Panc1 (cell line): ENCODE results near the gene IFT172. TPM values are rescaled to one million over a fixed set of nuclear protein-coding genes. Genes with fewer than 3 reads are reported as not detected.

Source experiments
- ATAC-seq: fragments of 200-7000 bp; cut with Tn5 transposase; 2 replicates; pipeline ENCODE4 v1.9.1; 2020; ENCODE audit warnings: mild to moderate bottlenecking, moderate library complexity
- BruUV-seq: library from RNA; stranded (reverse); fragments of 400-500 nt; replicated peaks from 2 replicates; lab custom pipeline; 2021; lab: Mats Ljungman, UMichigan
- CTCF ChIA-PET: fragments of 300-600 bp; sonication (Branson Sonifier 250); formaldehyde crosslinking; loops from one replicate; lab custom pipeline; 2022; ENCODE audit warnings: antibody characterized with exemption; lab: Charles Lee
- POLR2A ChIA-PET: fragments of 300-600 bp; sonication (Branson Sonifier 250); formaldehyde crosslinking; loops from one replicate; lab custom pipeline; 2022; ENCODE audit warnings: antibody characterized with exemption; lab: Charles Lee
- DNase-seq: peaks from one replicate; pipeline ENCODE4 v3.0.0-alpha.2; 2010; ENCODE audit warnings: low read depth, low spot score
- H3K27ac ChIP-seq: 2 replicates; pipeline ENCODE4 v1.5.1; 2011; ENCODE audit warnings: mild to moderate bottlenecking, low read length, inconsistent platforms
- H3K27me3 ChIP-seq: fragments of 200-500 bp; sonication (Bioruptor generic); 2 replicates; pipeline ENCODE4 v1.6.0; 2014; ENCODE audit warnings: low read length, inconsistent platforms; ENCODE audit not compliant: control insufficient read depth, insufficient read depth
- H3K36me3 ChIP-seq: fragments of 200-500 bp; sonication (Bioruptor generic); 2 replicates; pipeline ENCODE4 v1.5.1; 2014; ENCODE audit warnings: inconsistent platforms, mild to moderate bottlenecking, low read length, moderate library complexity; ENCODE audit not compliant: control insufficient read depth, insufficient read depth
- H3K4me1 ChIP-seq: 2 replicates; pipeline ENCODE4 v1.5.1; 2011; ENCODE audit warnings: inconsistent platforms, mild to moderate bottlenecking, low read length, moderate library complexity; ENCODE audit not compliant: control insufficient read depth, insufficient read depth
- H3K4me3 ChIP-seq, 2 experiments: 2 replicates each; pipeline ENCODE4 v1.5.1; 2011 to 2012; ENCODE audit warnings: low read depth in 2 of 2, low read length in 2 of 2, mild to moderate bottlenecking in 2 of 2, inconsistent platforms in 1 of 2, moderate library complexity in 1 of 2
- H3K9me3 ChIP-seq: fragments of 200-500 bp; sonication (Bioruptor generic); 2 replicates; pipeline ENCODE4 v1.5.1; 2014; ENCODE audit warnings: low read depth, mild to moderate bottlenecking, inconsistent platforms, low read length, moderate library complexity; ENCODE audit not compliant: control insufficient read depth, insufficient read depth
- POLR2AphosphoS5 ChIP-seq: IDR thresholded peaks from 2 replicates; pipeline ENCODE4 v1.6.1; 2012; ENCODE audit warnings: mild to moderate bottlenecking, low read depth, low read length, moderate library complexity
- SIN3A ChIP-seq: IDR thresholded peaks from 2 replicates; pipeline ENCODE4 v1.6.1; 2012; ENCODE audit warnings: low read depth, mild to moderate bottlenecking, low read length, moderate library complexity, borderline replicate concordance; ENCODE audit not compliant: insufficient read depth
- TCF7L2 ChIP-seq: IDR thresholded peaks from 2 replicates; pipeline ENCODE4 v1.6.1; 2011; ENCODE audit warnings: mild to moderate bottlenecking, low read depth, low read length, inconsistent platforms
- in situ Hi-C: cut with HindIII; loops from 2 replicates; pipeline ENCODE4 v1.10.0; 2016; ENCODE audit warnings: low sequenced_read_pairs, low pct_unique_long_range_greater_than_20kb
- intact Hi-C: fragments of 100-400 bp; cut with micrococcal nuclease; formaldehyde crosslinking; loops from one replicate; pipeline ENCODE4 v1.10.0; 2022; ENCODE audit not compliant: unreplicated experiment
- total RNA-seq: library from RNA; stranded (reverse); gene quantifications from one replicate; pipeline ENCODE4 v1.2.1, GENCODE V29; 2021; ENCODE audit not compliant: unreplicated experiment
- TF ChIP-seq, protein P1 (sequence below), 2 experiments: IDR thresholded peaks; 2 replicates each; pipeline ENCODE4 v1.6.1; 2011 to 2012; ENCODE audit warnings: low read depth in 2 of 2, control low read depth in 1 of 2, low read length in 1 of 2, mild to moderate bottlenecking in 1 of 2, moderate library complexity in 1 of 2; ENCODE audit not compliant: insufficient read depth in 1 of 2
- TF ChIP-seq, protein P2 (sequence below): fragments of 450-650 bp; IDR thresholded peaks from 2 replicates; pipeline ENCODE4 v1.5.1; 2017; ENCODE audit warnings: mild to moderate bottlenecking

Gene IFT172
- total RNA-seq, 1 experiment from 2014 or later, result 16.7 TPM

GRCh38 chr2:27464443-27464842, 25.1 kb downstream of the IFT172 start:
- no TSS peak for BruUV-seq
- Histone ChIP-seq H3K4me3 (no peak overlapping the region), H3K27me3 (no peaks in the 10 kb centered on the region), H3K4me1 (no peaks in the 10 kb centered on the region), H3K27ac (no peak overlapping the region), H3K36me3 (no peaks in the 10 kb centered on the region), H3K9me3 (no peaks in the 10 kb centered on the region)
- CTCF ChIA-PET, result no interaction called here
- TF ChIP-seq, protein P1, sequence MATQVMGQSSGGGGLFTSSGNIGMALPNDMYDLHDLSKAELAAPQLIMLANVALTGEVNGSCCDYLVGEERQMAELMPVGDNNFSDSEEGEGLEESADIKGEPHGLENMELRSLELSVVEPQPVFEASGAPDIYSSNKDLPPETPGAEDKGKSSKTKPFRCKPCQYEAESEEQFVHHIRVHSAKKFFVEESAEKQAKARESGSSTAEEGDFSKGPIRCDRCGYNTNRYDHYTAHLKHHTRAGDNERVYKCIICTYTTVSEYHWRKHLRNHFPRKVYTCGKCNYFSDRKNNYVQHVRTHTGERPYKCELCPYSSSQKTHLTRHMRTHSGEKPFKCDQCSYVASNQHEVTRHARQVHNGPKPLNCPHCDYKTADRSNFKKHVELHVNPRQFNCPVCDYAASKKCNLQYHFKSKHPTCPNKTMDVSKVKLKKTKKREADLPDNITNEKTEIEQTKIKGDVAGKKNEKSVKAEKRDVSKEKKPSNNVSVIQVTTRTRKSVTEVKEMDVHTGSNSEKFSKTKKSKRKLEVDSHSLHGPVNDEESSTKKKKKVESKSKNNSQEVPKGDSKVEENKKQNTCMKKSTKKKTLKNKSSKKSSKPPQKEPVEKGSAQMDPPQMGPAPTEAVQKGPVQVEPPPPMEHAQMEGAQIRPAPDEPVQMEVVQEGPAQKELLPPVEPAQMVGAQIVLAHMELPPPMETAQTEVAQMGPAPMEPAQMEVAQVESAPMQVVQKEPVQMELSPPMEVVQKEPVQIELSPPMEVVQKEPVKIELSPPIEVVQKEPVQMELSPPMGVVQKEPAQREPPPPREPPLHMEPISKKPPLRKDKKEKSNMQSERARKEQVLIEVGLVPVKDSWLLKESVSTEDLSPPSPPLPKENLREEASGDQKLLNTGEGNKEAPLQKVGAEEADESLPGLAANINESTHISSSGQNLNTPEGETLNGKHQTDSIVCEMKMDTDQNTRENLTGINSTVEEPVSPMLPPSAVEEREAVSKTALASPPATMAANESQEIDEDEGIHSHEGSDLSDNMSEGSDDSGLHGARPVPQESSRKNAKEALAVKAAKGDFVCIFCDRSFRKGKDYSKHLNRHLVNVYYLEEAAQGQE (IDR thresholded peaks at IDR 0.05; ENCODE audit: insufficient read depth in 1 of 2, low read depth in 2 of 2, low read length in 1 of 2), result no peak
- TF ChIP-seq SIN3A, result no peak
- TF ChIP-seq, protein P2, sequence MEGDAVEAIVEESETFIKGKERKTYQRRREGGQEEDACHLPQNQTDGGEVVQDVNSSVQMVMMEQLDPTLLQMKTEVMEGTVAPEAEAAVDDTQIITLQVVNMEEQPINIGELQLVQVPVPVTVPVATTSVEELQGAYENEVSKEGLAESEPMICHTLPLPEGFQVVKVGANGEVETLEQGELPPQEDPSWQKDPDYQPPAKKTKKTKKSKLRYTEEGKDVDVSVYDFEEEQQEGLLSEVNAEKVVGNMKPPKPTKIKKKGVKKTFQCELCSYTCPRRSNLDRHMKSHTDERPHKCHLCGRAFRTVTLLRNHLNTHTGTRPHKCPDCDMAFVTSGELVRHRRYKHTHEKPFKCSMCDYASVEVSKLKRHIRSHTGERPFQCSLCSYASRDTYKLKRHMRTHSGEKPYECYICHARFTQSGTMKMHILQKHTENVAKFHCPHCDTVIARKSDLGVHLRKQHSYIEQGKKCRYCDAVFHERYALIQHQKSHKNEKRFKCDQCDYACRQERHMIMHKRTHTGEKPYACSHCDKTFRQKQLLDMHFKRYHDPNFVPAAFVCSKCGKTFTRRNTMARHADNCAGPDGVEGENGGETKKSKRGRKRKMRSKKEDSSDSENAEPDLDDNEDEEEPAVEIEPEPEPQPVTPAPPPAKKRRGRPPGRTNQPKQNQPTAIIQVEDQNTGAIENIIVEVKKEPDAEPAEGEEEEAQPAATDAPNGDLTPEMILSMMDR, result no peak
- TF ChIP-seq TCF7L2, result no peak
- DNase-seq (no peak), ATAC-seq (no peak)
- POLR2A ChIA-PET, result no interaction called here
- in situ Hi-C loops (no loop called here), intact Hi-C loops (no loop called here)

DNA sequence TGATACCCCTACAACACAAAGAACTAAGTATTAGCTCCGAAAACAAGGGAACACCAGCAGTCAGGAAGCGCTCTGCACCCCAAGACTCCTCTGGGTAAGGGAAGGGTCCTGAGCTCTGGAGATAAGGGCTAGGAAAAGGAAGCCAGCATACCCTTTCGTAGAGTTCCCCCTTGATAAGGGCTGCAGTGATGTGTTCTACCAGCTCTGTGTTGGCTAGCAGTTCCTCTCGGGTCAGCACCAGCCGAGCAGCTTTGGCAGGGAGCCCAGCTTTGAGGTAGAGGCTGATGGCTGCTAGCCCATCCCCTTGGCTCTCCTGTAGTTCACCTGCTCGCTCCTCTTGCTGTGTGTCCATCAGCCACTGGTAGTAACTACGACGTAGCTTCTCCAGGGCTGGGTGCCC, 28.4 kb downstream of the IFT172 start:
- TF ChIP-seq TCF7L2 (no peak), POLR2AphosphoS5 (no peak), SIN3A (no peak)
- TF ChIP-seq, protein P2, result no peak
- TF ChIP-seq, protein P1 (IDR thresholded peaks at IDR 0.05; ENCODE audit: insufficient read depth in 1 of 2, low read depth in 2 of 2, low read length in 1 of 2), result no peak
- DNase-seq (no peak), ATAC-seq (no peak)
- ChIA-PET POLR2A (no interaction called here), CTCF (no interaction called here)
- Histone ChIP-seq H3K4me3 (no peak overlapping the region), H3K4me1 (no peaks in the 10 kb centered on the region), H3K27ac (no peak overlapping the region), H3K27me3 (no peaks in the 10 kb centered on the region), H3K9me3 (no peaks in the 10 kb centered on the region), H3K36me3 (no peaks in the 10 kb centered on the region)
- intact Hi-C loops, result no loop called here
- BruUV-seq, result no TSS peak
- in situ Hi-C loops, result no loop called here
